Lower leg skin (tissue), 4 donors: ENCODE measurements around the gene PACRG. TPM values are rescaled to one million over a fixed set of nuclear protein-coding genes. Genes with fewer than 3 reads are reported as not detected.

Source experiments
- DNase-seq, 2 donors: peaks; one replicate each; pipeline ENCODE4 v3.0.0-alpha.2; 2019; ENCODE audit warnings: low spot score in 2 of 2
- H3K4me3 ChIP-seq: fragments of 200-600 bp; sonication (generic); 2 replicates; pipeline ENCODE4 v1.5.1; 2017; ENCODE audit warnings: mild to moderate bottlenecking, low read depth; ENCODE audit not compliant: poor library complexity, severe bottlenecking
- CTCF ChIP-seq, 3 donors: fragments of 450-650 bp; IDR thresholded peaks; one replicate each; pipeline ENCODE4 v1.5.1; 2016; ENCODE audit warnings: antibody characterized with exemption in 3 of 3, mild to moderate bottlenecking in 3 of 3, moderate library complexity in 2 of 3
- POLR2A ChIP-seq, 2 donors: fragments of 450-650 bp; IDR thresholded peaks; one replicate each; pipeline ENCODE4 v1.6.1; 2016 to 2017; ENCODE audit warnings: antibody characterized with exemption in 2 of 2, mild to moderate bottlenecking in 1 of 2, moderate library complexity in 1 of 2
- WGBS, 2 donors: methylation state at CpG; one replicate each; pipeline ENCODE4 v1.1.5; 2018; 5-methylcytosine and 5-hydroxymethylcytosine counted together
- intact Hi-C: fragments of 100-400 bp; cut with DNase I; formaldehyde crosslinking; loops from one replicate; pipeline ENCODE4 v1.15.0; 2023; ENCODE audit warnings: low total_unique reads
- total RNA-seq, 4 donors: library from RNA; depleted of rRNA; stranded (reverse); fragments of >200 nt; gene quantifications; one replicate each; pipeline ENCODE4 v1.1.0, GENCODE V29; 2016

Gene PACRG
- total RNA-seq, 4 donors from 2014 or later, result 0.38 to 3.9 (median 3.4) TPM; not detected in 1

- WGBS, 2 donors, result 38 to 49% methylated on average over 4 of the region's 4 CpGs
- TF ChIP-seq POLR2A (IDR thresholded peaks at IDR 0.05), result no peak
- TF ChIP-seq CTCF (IDR thresholded peaks at IDR 0.05), result no peak
Observed at GRCh38 chr6:162683135-162683534, 44.6 kb upstream of the PACRG start.

GRCh38 chr6:162684052-162684451, 43.7 kb upstream of the PACRG start:
- H3K4me3 ChIP-seq, result no peak overlapping the region
- TF ChIP-seq POLR2A (IDR thresholded peaks at IDR 0.05) (no peak), CTCF (IDR thresholded peaks at IDR 0.05) (no peak)
- 33 to 75% methylated on average over 1 of the region's 1 CpG for WGBS, 2 donors
- DNase-seq, result no peak
- intact Hi-C loops, result no loop called here

More at GRCh38 chr6:162683135-162683534, 44.6 kb upstream of the PACRG start:
- intact Hi-C loops, result no loop called here
- no peak for DNase-seq
- no peak overlapping the region for H3K4me3 ChIP-seq

GRCh38 chr6:162684961-162685360, 42.8 kb upstream of the PACRG start:
- 53 to 59% methylated on average over 3 of the region's 3 CpGs for WGBS, 2 donors
- intact Hi-C loops, result no loop called here
- no peak for DNase-seq
- no peak for TF ChIP-seq CTCF (IDR thresholded peaks at IDR 0.05)
- TF ChIP-seq POLR2A (IDR thresholded peaks at IDR 0.05), result no peak
- no peak overlapping the region for H3K4me3 ChIP-seq

- intact Hi-C loops, result no loop called here
- 89 to 95% methylated on average over 5 of the region's 5 CpGs for WGBS, 2 donors
- no peak for TF ChIP-seq CTCF (IDR thresholded peaks at IDR 0.05)
- no peak for TF ChIP-seq POLR2A (IDR thresholded peaks at IDR 0.05)
- no peak overlapping the region for H3K4me3 ChIP-seq
- no peak for DNase-seq
Observed at GRCh38 chr6:162685586-162685985, 42.2 kb upstream of the PACRG start.

GRCh38 chr6:162688751-162689345, 38.9 kb upstream of the PACRG start:
- WGBS, 2 donors, result 85 to 94% methylated on average over 3 of the region's 3 CpGs
- TF ChIP-seq POLR2A (IDR thresholded peaks at IDR 0.05) (no peak), CTCF (IDR thresholded peaks at IDR 0.05) (no peak)
- no peak overlapping the region for H3K4me3 ChIP-seq
- DNase-seq, result no peak
- intact Hi-C loops, result no loop called here

- TF ChIP-seq POLR2A (IDR thresholded peaks at IDR 0.05), result no peak
- no peak for TF ChIP-seq CTCF (IDR thresholded peaks at IDR 0.05)
- intact Hi-C loops, result no loop called here
- WGBS, 2 donors, result 70 to 79% methylated on average over 5 of the region's 5 CpGs
- DNase-seq, result no peak
- H3K4me3 ChIP-seq, result no peak overlapping the region
Observed at GRCh38 chr6:162690158-162690557, 37.6 kb upstream of the PACRG start.
